ENCODE data around the gene PRKG1.

DNA sequence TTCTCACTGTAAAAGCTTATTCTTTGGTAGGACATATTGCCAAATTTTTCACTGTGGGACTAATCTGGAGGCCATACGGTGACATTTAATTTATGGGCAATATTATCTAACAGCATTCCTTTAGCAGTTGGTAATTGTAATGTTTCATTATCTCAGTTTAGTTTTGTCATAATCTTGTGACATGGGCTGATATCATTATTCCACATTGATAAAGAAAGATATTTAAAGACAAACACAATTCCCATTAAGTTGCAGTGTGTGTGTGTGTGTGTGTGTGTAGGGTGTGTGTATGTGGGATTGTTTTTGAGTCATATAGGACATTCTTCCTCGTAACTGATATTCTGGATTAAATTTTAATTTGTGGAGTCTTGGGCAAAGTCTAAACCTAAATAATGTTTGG lies 238.5 kb downstream of the PRKG1 start:
- TF ChIP-seq CREB1 (IDR thresholded peaks at IDR 0.05; ENCODE audit: low read depth) (no peak), USF1 (IDR thresholded peaks at IDR 0.05) (no peak), RAD21 (IDR thresholded peaks at IDR 0.05; ENCODE audit: low read depth) (no peak), EGR1 (IDR thresholded peaks at IDR 0.05) (no peak), YY1 (IDR thresholded peaks at IDR 0.05; ENCODE audit: low read depth) (no peak), TAF1 (IDR thresholded peaks at IDR 0.05; ENCODE audit: low read depth) (no peak), NFIC (IDR thresholded peaks at IDR 0.05) (no peak), TEAD4 (IDR thresholded peaks at IDR 0.05) (no peak), CEBPB (IDR thresholded peaks at IDR 0.05) (no peak), ZBTB7A (IDR thresholded peaks at IDR 0.05; ENCODE audit: low read depth) (no peak), TCF12 (IDR thresholded peaks at IDR 0.05; ENCODE audit: low read depth) (no peak)
- TF ChIP-seq, protein P1, sequence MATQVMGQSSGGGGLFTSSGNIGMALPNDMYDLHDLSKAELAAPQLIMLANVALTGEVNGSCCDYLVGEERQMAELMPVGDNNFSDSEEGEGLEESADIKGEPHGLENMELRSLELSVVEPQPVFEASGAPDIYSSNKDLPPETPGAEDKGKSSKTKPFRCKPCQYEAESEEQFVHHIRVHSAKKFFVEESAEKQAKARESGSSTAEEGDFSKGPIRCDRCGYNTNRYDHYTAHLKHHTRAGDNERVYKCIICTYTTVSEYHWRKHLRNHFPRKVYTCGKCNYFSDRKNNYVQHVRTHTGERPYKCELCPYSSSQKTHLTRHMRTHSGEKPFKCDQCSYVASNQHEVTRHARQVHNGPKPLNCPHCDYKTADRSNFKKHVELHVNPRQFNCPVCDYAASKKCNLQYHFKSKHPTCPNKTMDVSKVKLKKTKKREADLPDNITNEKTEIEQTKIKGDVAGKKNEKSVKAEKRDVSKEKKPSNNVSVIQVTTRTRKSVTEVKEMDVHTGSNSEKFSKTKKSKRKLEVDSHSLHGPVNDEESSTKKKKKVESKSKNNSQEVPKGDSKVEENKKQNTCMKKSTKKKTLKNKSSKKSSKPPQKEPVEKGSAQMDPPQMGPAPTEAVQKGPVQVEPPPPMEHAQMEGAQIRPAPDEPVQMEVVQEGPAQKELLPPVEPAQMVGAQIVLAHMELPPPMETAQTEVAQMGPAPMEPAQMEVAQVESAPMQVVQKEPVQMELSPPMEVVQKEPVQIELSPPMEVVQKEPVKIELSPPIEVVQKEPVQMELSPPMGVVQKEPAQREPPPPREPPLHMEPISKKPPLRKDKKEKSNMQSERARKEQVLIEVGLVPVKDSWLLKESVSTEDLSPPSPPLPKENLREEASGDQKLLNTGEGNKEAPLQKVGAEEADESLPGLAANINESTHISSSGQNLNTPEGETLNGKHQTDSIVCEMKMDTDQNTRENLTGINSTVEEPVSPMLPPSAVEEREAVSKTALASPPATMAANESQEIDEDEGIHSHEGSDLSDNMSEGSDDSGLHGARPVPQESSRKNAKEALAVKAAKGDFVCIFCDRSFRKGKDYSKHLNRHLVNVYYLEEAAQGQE (IDR thresholded peaks at IDR 0.05; ENCODE audit: low read depth) = no peak
- TF ChIP-seq, protein P2, sequence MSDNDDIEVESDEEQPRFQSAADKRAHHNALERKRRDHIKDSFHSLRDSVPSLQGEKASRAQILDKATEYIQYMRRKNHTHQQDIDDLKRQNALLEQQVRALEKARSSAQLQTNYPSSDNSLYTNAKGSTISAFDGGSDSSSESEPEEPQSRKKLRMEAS (IDR thresholded peaks at IDR 0.05) = no peak

Data from Ishikawa (cell line).